ENCODE data around the gene PIN4.
"Not testable (repeated sequence)": the region's sequence is repeated elsewhere in the genome, so short reads cannot be mapped to it uniquely, and the experiment has no call there.

Gene PIN4

GRCh38 chrX:72181178-72182125 lies at the start of gene PIN4:
Gene PIN4, plus strand, starts transcription at chrX:72181757. Its CDS starts 29 bp downstream, at chrX:72181786.
- peak; percentile 93 for DNase-seq

DNA sequence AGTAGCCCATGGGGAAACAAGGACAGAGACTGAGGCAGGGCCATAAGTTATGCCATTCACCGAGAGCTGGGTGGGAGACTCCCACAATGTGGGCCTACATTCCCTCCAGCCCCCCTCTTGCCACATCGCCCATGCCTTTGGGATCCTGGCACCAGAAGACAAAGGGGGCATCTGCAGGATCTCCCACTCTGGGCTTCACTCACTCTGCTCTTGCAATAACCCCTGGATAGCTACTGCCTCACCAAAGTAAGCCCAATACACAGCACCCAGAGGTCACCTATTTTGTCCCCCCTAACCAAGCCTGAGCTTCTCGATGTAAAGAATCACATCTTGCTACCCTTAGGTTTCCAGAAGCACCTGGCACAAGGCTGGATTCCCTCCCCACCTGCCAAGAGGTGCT lies 49.1 kb upstream of the PIN4 start:
- no peak for DNase-seq

GRCh38 chrX:72133851-72134546 lies 47.6 kb upstream of the PIN4 start:
- DNase-seq = no peak

GRCh38 chrX:72137846-72138495 lies 43.6 kb upstream of the PIN4 start:
- no peak for DNase-seq

DNA sequence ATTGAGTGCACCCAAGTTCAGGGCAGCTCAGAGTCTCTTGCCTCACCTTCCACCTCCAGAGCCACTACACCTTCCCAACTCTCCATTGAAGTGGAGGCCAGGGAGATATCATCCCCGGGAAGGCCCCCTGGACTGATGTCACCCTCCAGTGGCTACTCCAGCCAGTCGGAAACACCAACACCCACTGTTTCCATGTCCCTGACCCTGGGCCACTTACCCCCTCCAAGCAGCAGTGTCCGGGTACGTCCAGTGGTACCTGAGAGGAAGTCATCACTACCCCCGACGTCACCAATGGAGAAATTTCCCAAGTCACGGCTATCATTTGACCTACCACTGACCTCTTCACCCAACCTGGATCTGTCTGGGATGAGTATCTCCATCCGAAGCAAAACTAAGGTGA lies 42.0 kb upstream of the PIN4 start:
- no peak for DNase-seq

DNA sequence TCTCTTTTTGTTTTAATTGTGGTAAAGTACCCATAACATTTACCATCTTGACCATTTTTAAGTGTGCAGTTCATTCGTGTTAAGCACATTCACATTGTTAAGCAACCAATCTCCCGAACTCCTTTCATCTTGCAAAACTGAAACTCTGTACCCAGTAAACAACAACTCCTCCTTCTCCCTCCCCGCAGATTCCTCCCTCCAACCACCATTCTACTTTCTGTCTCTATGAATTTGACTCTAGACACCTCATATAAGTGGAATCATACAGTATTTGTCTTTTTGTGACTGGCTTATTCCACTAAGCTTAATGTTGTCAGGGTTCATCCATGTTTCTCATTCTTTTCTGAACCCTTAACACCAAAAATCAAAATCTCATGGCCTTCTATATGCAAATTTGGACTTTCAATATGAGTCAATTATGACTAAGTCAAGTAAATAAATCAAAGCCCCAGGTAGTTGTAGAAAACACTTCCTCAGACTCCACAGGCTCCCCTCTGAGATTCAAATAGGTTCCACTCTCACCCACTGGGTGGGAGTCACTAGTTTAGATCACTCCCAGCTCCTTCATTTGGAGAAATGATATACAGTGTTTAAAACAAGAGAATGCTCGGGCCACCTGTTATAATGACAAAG lies 40.1 kb upstream of the PIN4 start:
- DNase-seq = no peak

- DNase-seq = no peak
Observed at GRCh38 chrX:72142094-72142793, 39.3 kb upstream of the PIN4 start.

DNA sequence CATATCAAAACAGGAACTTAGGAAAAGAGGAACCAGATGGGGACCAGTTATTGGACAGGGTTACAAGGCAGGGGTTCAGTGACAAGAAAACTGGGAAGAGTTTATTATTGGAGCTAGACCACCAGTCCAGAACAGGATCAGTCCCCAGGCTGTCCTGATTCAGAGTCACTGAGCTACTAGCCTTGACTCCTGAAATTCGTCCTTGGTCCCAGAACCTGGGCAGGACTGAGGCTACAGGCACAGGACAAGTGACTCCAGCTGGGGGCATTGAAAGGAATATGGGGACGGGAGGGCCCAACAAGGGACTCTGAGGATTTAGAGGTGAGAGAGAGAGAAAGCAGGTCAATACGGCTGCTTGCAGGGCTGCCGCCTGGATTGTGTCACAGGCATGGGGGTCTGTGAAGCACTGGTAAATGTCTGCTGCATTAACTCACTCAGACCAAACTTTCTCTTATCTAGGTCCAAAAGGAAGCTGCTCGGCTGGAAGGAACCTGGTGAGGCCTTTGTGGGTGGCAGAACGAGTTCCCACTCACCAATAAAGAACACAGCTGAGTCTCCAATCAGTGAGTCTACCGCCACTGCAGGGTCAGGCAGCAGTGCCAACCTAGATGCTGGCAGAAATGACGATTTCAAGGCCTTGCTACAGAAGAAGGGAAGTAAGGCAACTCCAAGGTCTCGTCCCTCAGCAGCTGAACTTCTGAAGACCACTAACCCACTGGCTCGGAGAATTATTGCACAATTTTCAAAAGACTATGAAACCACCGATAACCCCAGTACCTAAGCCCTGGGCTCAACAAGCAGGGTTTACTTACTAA lies 38.6 kb upstream of the PIN4 start:
- DNase-seq = no peak

GRCh38 chrX:72143609-72143907 lies 38.0 kb upstream of the PIN4 start:
- DNase-seq = no peak

DNA sequence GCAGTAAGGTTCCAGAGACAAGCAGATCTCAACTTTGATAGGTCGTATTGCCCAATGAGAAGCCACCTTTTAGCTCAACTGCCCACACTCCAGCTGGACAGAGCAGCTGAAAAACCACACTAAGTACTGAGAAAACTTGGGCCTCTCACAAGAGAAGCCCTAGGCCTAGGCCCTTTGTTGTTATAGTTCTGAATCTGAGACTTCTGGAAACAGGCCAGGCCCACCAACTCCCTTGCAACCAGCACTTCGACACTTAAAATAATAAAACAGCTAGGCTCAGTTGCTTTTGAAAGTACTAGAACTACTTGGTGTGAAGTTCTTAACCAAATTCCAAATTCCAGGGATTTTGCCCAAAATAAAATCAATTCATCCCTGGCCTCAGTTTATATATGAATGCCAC lies 36.4 kb upstream of the PIN4 start:
- DNase-seq = no peak

DNA sequence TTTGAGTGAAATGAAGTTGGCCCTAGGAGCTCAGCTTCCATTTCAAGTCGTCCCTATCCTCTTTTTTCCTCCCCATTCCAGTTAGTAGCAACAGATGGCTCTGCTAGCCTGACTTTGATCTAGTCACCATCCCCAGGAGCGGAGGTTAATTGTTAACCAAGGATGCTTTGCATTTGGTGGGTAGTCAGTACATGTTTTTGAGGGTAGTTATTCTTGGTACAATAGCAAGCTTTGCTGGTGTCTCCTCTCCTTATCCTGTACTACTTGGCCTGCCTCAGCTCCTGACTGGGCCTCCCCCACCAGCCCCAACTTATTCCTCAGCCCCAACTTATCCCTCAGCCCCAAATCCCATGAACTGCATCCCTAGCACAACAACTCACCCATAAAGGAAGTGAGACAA lies 35.0 kb upstream of the PIN4 start:
- DNase-seq = no peak

DNA sequence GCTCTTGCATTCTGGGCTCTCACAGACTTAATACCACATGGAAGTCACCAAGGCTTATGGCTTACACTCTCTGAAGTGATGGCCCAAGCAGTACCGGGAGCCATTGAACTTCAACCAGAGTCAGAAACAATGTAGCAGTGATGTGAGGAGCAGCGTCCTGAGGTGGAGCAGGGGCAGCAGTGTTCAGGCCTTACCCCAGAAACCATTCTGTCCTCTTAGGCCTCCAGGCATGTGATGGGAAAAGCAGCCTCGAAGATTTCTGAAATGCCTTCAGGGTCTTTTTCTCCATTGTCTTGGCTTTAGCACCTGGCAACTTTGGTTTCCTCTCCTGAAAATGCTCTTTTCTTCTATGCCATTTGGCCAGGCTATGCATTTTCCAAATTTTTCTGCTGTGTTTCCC lies 22.8 kb upstream of the PIN4 start:
- no peak for DNase-seq

GRCh38 chrX:72159769-72160168 lies 21.8 kb upstream of the PIN4 start:
- DNase-seq = no peak

- DNase-seq = no peak
Observed at GRCh38 chrX:72165551-72165950, 16.0 kb upstream of the PIN4 start.

GRCh38 chrX:72169008-72169728 lies 12.4 kb upstream of the PIN4 start:
- DNase-seq = peak; percentile 49

- not testable (repeated sequence) for DNase-seq
Observed at GRCh38 chrX:72176289-72176688, 5.3 kb upstream of the PIN4 start.

- DNase-seq = no peak
Observed at GRCh38 chrX:72176981-72177380, 4.6 kb upstream of the PIN4 start.

DNA sequence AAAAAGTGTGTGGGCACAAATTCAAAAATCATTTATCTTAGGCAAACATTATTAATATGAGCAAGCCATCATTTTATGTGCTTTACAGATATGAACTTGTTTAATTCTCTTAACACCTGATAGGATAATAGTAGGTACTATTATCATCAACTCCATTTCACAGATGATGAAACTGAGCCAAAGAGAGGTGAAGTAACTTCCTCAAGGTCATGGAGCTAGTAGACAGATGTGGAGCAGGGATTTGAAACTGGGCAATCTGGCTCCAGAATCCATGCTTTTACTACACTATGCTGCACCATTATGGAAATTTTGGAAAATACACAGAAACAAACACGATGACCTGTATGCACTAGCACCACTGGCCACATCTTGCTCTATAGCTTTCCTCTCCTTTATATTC lies 1.0 kb upstream of the PIN4 start:
- DNase-seq = peak; percentile 10

- no peak for DNase-seq
Observed at GRCh38 chrX:72182924-72183323, 1.4 kb downstream of the PIN4 start.

DNA sequence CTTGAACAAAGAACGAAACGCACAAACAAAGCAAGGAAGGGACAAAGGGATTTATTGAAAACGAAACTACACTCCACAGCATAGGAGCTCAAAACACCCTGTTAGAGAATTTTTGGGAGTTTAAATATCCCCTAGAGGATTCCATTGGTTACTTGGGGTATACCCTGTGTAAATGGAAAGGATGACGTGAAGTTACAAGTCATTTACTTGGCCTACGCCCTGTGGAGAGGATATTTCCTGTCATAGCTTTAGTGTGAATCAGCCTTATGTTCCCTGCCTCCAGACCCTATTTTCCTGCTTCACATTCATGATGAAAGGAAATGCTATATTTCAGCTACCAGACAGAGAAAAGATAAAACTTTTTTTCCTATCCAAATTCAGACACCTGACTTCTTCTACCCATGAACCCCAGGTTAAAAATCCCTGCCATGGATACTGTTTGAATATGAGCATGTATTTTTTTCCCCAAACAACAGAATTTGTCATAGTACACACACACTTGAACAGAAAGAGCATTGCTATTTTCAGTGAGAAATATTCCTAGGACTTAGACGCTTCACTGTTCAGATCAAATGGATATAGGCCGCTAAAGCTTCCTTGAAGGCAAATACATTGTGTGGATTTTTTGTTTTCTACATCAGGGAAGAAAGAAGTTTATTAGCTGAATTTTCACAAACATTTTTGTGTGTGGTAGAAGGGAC lies 20.4 kb downstream of the PIN4 start:
- no peak for DNase-seq

Data from inflammatory macrophage treated with lipopolysaccharide for 4 hours (primary cell).